Nephron (organoid): Measurements from ENCODE around the gene CERK.
"Not testable (repeated sequence)": the region's sequence is repeated elsewhere in the genome, so short reads cannot be mapped to it uniquely, and the experiment has no call there.

Experiments
- H3K27ac Mint-ChIP-seq, 3 experiments: 2 replicates each; pipeline ENCODE4 v1.8.0; 2020; ENCODE audit warnings: mixed read lengths in 3 of 3, mild to moderate bottlenecking in 2 of 3, moderate library complexity in 1 of 3
- H3K27me3 Mint-ChIP-seq: 2 replicates; pipeline ENCODE4 v1.8.0; 2021; ENCODE audit warnings: low read depth, mild to moderate bottlenecking, moderate library complexity, mixed read lengths
- H3K36me3 Mint-ChIP-seq: 2 replicates; pipeline ENCODE4 v1.8.0; 2020; ENCODE audit warnings: low read depth, mixed read lengths
- H3K4me1 Mint-ChIP-seq: 2 replicates; pipeline ENCODE4 v1.8.0; 2020; ENCODE audit warnings: mixed read lengths
- H3K4me3 Mint-ChIP-seq, 3 experiments: 2 replicates each; pipeline ENCODE4 v1.8.0; 2020; ENCODE audit warnings: mild to moderate bottlenecking in 3 of 3, mixed read lengths in 3 of 3, moderate library complexity in 2 of 3
- H3K9me3 Mint-ChIP-seq: 2 replicates; pipeline ENCODE4 v1.8.0; 2020; ENCODE audit warnings: mixed read lengths
- CTCF ChIP-seq, 3 experiments: fragments of 200-600 bp; sonication (generic); IDR thresholded peaks; one replicate each; pipeline ENCODE4 v1.5.0; 2021; ENCODE audit warnings: antibody characterized with exemption in 3 of 3; ENCODE audit not compliant: unreplicated experiment in 3 of 3

Gene CERK

GRCh38 chr22:46652847-46653331 lies 85.2 kb downstream of the CERK start:
- no peak for TF ChIP-seq CTCF (IDR thresholded peaks at IDR 0.05; ENCODE audit: unreplicated experiment in 3 of 3)
- no peaks in the 10 kb centered on the region for H3K9me3 Mint-ChIP-seq
- H3K4me1 Mint-ChIP-seq = peaks cover 33% of the 10 kb centered on the region
- peak overlapping the region; percentile 58 to 80 (median 75) for H3K27ac Mint-ChIP-seq
- no peaks in the 10 kb centered on the region for H3K27me3 Mint-ChIP-seq
- no peaks in the 10 kb centered on the region for H3K36me3 Mint-ChIP-seq
- peak overlapping the region in 2 of 3 experiments; percentile 1 to 52 for H3K4me3 Mint-ChIP-seq

GRCh38 chr22:46652081-46652846 lies 85.8 kb downstream of the CERK start:
- Mint-ChIP-seq H3K36me3 (peaks cover under 1% of the 10 kb centered on the region), H3K9me3 (no peaks in the 10 kb centered on the region), H3K27ac (peak overlapping the region; percentile 58 to 80 (median 75)), H3K4me3 (peak overlapping the region in 1 of 3 experiments; percentile 52), H3K27me3 (no peaks in the 10 kb centered on the region), H3K4me1 (peaks cover 33% of the 10 kb centered on the region)
- TF ChIP-seq CTCF (IDR thresholded peaks at IDR 0.05; ENCODE audit: unreplicated experiment in 3 of 3) = no peak

GRCh38 chr22:46651316-46651715 lies 86.7 kb downstream of the CERK start:
- H3K27ac Mint-ChIP-seq = peak overlapping the region in 1 of 3 experiments; percentile 53
- no peak for TF ChIP-seq CTCF (IDR thresholded peaks at IDR 0.05; ENCODE audit: unreplicated experiment in 3 of 3)
- H3K4me3 Mint-ChIP-seq = no peak overlapping the region
- H3K36me3 Mint-ChIP-seq = peaks cover 8% of the 10 kb centered on the region
- peaks cover 41% of the 10 kb centered on the region for H3K4me1 Mint-ChIP-seq
- no peaks in the 10 kb centered on the region for H3K27me3 Mint-ChIP-seq
- H3K9me3 Mint-ChIP-seq = no peaks in the 10 kb centered on the region

- H3K36me3 Mint-ChIP-seq = peaks cover 8% of the 10 kb centered on the region
- no peaks in the 10 kb centered on the region for H3K9me3 Mint-ChIP-seq
- peak overlapping the region; percentile 53 to 86 (median 81) for H3K27ac Mint-ChIP-seq
- H3K4me1 Mint-ChIP-seq = peaks cover 41% of the 10 kb centered on the region
- TF ChIP-seq CTCF (IDR thresholded peaks at IDR 0.05; ENCODE audit: unreplicated experiment in 3 of 3) = no peak
- H3K4me3 Mint-ChIP-seq = no peak overlapping the region
- H3K27me3 Mint-ChIP-seq = no peaks in the 10 kb centered on the region
Measured at GRCh38 chr22:46650078-46650810, 87.8 kb downstream of the CERK start.

- Mint-ChIP-seq H3K36me3 (peaks cover 9% of the 10 kb centered on the region), H3K4me3 (peak overlapping the region in 2 of 3 experiments; percentile 8 to 47), H3K27me3 (no peaks in the 10 kb centered on the region), H3K4me1 (peaks cover 41% of the 10 kb centered on the region), H3K27ac (peak overlapping the region; percentile 53 to 86 (median 81)), H3K9me3 (no peaks in the 10 kb centered on the region)
- no peak for TF ChIP-seq CTCF (IDR thresholded peaks at IDR 0.05; ENCODE audit: unreplicated experiment in 3 of 3)
Measured at GRCh38 chr22:46649141-46650077, 88.6 kb downstream of the CERK start.

- H3K27me3 Mint-ChIP-seq, H3K4me3 Mint-ChIP-seq, H3K9me3 Mint-ChIP-seq: not testable (repeated sequence)
- Mint-ChIP-seq H3K27ac (peak overlapping the region in 1 of 3 experiments; percentile 22), H3K4me1 (peaks cover 46% of the 10 kb centered on the region), H3K36me3 (peaks cover 20% of the 10 kb centered on the region)
Measured at GRCh38 chr22:46648225-46648820, 89.7 kb downstream of the CERK start.
